HG03354 (cell line): ENCODE measurements around the gene COL24A1.
"Not testable (repeated sequence)": the region's sequence is repeated elsewhere in the genome, so short reads cannot be mapped to it uniquely, and the experiment has no call there.

ENCODE experiments used
- ATAC-seq: cut with Tn5 transposase; IDR thresholded peaks from one replicate; pipeline ENCODE4 v1.9.1; 2021; ENCODE audit warnings: mild to moderate bottlenecking; ENCODE audit not compliant: unreplicated experiment, poor library complexity, severe bottlenecking

COL24A1 gene

DNA sequence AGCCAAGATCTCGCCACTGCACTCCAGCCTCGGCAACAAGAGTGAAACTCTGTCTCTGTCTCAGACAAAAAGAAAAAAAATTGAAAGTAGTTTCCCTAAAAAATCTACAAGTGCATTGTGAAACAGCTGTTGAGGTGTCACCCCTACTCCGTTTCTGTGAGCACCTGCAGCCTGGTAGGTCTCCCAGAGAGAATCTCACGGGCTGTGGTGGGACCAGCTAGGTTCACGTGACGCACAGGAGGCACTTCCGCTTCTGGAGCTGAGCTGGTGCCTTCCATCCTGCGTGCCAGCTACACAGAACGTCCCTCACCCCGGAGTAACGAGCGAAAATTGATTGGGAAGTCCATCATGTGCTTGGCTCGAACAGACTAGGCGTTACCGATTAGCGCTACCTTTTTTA lies 66.8 kb downstream of the COL24A1 start:
- no peak for ATAC-seq

DNA sequence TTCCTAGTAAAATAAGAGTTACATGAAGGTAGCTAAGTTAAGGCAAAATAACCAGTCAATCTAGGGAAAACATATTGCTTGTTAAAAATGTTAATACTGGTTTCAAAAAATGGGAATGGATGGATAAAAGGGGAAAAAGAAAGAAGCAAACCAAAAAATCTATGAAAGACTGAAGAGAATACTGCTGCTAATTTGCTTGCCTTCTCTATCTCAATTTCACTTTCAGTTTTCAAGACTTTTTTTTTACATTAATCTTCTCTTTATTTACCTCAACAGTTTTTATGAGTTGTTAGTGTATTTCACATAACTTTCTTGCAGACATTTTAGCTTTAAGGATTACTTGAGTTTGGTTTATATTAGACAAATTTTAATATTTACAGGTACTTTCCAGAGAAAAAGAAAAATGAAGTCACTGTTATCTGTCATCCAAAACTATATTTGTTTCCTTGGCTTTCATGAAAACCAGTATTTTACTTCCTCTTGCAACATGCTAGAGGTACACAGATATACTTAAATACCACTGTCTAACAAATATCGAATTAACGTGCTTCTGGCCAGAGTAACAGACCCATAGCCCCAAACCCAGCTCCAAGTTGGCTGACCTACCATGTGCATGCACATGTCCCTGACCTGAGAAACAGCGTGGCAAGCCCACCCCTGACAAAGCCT lies 70.7 kb downstream of the COL24A1 start:
- ATAC-seq = peak; percentile 42

- ATAC-seq = no peak
Measured at GRCh38 chr1:86084998-86085397, 71.6 kb downstream of the COL24A1 start.

DNA sequence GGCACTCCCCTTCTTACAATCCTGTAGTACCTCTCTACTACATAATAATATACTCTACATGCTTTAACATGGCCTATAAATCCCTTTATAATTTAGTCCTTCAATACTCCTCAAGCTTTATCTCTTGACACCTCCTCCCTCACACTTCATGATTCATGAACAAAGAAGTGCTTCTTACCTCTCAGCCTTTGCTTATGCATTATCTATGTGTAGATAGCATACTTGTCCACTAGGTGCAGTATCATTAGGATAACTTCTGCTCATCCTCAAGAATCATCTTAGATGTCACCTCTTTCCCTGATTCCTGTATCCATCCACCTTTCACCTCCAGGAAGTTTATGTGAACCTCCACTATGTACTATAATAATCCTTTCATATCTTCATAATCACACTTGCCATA lies 74.4 kb downstream of the COL24A1 start:
- peak; percentile 69 for ATAC-seq

DNA sequence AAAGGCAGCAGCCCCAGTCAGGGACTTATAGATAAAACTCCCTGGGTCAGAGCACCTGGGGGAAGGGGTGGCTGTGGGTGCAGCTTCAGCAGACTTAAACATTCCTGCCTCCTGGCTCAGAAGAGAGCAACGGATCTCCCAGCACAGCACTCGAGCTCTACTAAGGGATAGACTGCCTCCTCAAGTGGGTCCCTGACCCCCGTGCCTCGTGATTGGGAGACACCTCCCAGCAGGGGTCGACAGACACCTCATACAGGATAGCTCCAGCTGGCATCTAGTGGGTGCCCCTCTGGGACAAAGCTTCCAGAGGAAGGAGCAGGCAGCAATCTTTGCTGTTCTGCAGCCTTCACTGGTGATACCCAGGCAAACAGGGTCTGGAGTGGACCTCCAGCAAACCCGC lies 84.1 kb downstream of the COL24A1 start:
- ATAC-seq = not testable (repeated sequence)

- ATAC-seq = not testable (repeated sequence)
Measured at GRCh38 chr1:86071870-86072269, 84.7 kb downstream of the COL24A1 start.

GRCh38 chr1:86069757-86070145 lies 86.8 kb downstream of the COL24A1 start:
- ATAC-seq = no peak

- ATAC-seq = no peak
Measured at GRCh38 chr1:86068841-86069756, 87.5 kb downstream of the COL24A1 start.

- ATAC-seq = no peak
Measured at GRCh38 chr1:86068271-86068721, 88.3 kb downstream of the COL24A1 start.

- no peak for ATAC-seq
Measured at GRCh38 chr1:86067626-86068025, 88.9 kb downstream of the COL24A1 start.

GRCh38 chr1:86064899-86065298 lies 91.7 kb downstream of the COL24A1 start:
- no peak for ATAC-seq

- ATAC-seq = no peak
Measured at GRCh38 chr1:86063721-86064120, 92.9 kb downstream of the COL24A1 start.

DNA sequence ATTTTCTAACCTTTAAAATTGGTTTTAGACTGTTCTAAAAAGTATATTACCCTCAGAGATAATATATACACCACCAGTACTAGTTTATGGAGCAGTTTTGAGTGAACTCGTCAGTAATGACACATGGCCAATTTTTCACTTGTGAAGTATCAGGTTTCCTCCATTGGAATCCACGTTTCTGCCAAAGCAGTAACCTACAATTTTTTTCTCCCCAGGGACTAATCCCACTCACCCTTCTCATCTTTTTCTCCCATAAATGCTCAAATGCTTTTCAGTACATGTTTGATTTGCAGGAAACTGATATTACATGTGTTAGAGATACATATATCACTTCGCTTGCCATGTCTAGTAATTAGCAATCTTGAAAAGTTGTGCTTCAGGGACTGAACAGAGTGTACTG lies 94.1 kb downstream of the COL24A1 start:
- no peak for ATAC-seq

DNA sequence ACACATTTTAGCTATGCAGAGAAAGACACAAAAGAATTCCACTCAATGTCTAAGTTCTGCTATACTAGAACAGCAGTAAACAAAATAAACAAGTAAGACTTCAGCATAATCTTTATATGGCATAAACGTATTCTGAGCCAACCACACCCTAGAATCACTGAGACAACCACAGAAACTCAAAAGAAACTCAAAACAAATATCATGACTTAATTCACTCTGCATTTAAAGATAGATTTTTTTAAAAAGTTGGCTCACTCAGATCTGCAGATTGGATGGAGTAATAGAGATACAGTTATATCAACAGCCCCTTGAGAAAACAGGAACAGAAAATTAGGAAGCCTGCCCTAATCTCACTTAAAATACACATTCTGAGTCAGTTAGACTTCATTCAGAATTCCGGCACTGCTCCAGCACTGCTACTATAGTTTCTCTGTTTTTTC lies 95.0 kb downstream of the COL24A1 start:
- no peak for ATAC-seq

GRCh38 chr1:86054396-86054795 lies 102.2 kb downstream of the COL24A1 start:
- ATAC-seq = no peak

GRCh38 chr1:86052948-86053698 lies 103.4 kb downstream of the COL24A1 start:
- no peak for ATAC-seq

GRCh38 chr1:86035101-86035500 lies 121.5 kb downstream of the COL24A1 start:
- no peak for ATAC-seq

DNA sequence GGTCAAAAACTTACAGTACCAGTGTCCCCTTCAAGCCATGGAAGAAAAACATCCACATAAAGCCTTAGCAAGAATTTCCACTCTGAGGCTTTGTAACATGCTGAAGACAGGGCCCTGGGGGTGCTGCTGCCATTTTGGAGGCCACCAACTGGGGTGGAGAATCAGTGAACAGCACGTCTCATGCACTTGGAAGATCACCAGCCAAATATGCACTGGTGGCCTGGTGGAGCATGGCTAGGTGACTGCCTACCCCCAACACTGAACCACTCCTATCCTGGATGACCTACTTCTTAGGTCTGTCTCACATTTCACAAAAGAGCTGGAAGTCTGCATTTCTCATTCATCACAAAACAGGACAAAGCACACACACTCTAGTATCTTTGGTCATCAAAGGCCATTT lies 126.4 kb downstream of the COL24A1 start:
- ATAC-seq = no peak

- peak; percentile 56 for ATAC-seq
Measured at GRCh38 chr1:86018283-86018923, 138.2 kb downstream of the COL24A1 start.
